ENCODE data around the gene IREB2.
A peak's percentile ranks its signal among the peaks of the same experiment; 100 is the strongest.

IREB2 gene

GRCh38 chr15:78437107-78437761, 782 bp upstream of the IREB2 start:
- DNase-seq: no peak

GRCh38 chr15:78438619-78439285, 736 bp downstream of the IREB2 start:
- DNase-seq: peak; percentile 56

GRCh38 chr15:78440375-78441373, 2.7 kb downstream of the IREB2 start:
- no peak for DNase-seq

- DNase-seq: no peak
Observed at GRCh38 chr15:78444255-78444654, 6.2 kb downstream of the IREB2 start.

- no peak for DNase-seq
Observed at GRCh38 chr15:78445875-78446274, 7.9 kb downstream of the IREB2 start.

GRCh38 chr15:78446551-78446950, 8.5 kb downstream of the IREB2 start:
- no peak for DNase-seq

GRCh38 chr15:78448441-78449219, 10.6 kb downstream of the IREB2 start:
- DNase-seq: no peak

GRCh38 chr15:78449220-78449999, 11.4 kb downstream of the IREB2 start:
- no peak for DNase-seq

- DNase-seq: no peak
Observed at GRCh38 chr15:78450285-78450858, 12.4 kb downstream of the IREB2 start.

- DNase-seq: no peak
Observed at GRCh38 chr15:78452485-78452884, 14.5 kb downstream of the IREB2 start.

- no peak for DNase-seq
Observed at GRCh38 chr15:78453447-78453846, 15.4 kb downstream of the IREB2 start.

- no peak for DNase-seq
Observed at GRCh38 chr15:78454992-78455391, 17.0 kb downstream of the IREB2 start.

- DNase-seq: no peak
Observed at GRCh38 chr15:78455749-78456148, 17.7 kb downstream of the IREB2 start.

- DNase-seq: no peak
Observed at GRCh38 chr15:78456426-78456825, 18.4 kb downstream of the IREB2 start.

GRCh38 chr15:78457101-78457500, 19.1 kb downstream of the IREB2 start:
- no peak for DNase-seq

GRCh38 chr15:78460737-78461136, 22.7 kb downstream of the IREB2 start:
- DNase-seq: no peak

- DNase-seq: no peak
Observed at GRCh38 chr15:78461171-78461888, 23.3 kb downstream of the IREB2 start.

GRCh38 chr15:78469031-78469430, 31.0 kb downstream of the IREB2 start:
- DNase-seq: no peak

GRCh38 chr15:78477295-78477694, 39.3 kb downstream of the IREB2 start:
- no peak for DNase-seq

GRCh38 chr15:78479650-78480049, 41.6 kb downstream of the IREB2 start:
- no peak for DNase-seq

- no peak for DNase-seq
Observed at GRCh38 chr15:78481917-78482316, 43.9 kb downstream of the IREB2 start.
